ENCODE measurements around the gene PAFAH1B2. TPM values are rescaled to one million over a fixed set of nuclear protein-coding genes. Genes with fewer than 3 reads are reported as not detected.

PAFAH1B2 gene, protein sequence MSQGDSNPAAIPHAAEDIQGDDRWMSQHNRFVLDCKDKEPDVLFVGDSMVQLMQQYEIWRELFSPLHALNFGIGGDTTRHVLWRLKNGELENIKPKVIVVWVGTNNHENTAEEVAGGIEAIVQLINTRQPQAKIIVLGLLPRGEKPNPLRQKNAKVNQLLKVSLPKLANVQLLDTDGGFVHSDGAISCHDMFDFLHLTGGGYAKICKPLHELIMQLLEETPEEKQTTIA
- total RNA-seq: 231 and 232 TPM in 2 replicates

DNA sequence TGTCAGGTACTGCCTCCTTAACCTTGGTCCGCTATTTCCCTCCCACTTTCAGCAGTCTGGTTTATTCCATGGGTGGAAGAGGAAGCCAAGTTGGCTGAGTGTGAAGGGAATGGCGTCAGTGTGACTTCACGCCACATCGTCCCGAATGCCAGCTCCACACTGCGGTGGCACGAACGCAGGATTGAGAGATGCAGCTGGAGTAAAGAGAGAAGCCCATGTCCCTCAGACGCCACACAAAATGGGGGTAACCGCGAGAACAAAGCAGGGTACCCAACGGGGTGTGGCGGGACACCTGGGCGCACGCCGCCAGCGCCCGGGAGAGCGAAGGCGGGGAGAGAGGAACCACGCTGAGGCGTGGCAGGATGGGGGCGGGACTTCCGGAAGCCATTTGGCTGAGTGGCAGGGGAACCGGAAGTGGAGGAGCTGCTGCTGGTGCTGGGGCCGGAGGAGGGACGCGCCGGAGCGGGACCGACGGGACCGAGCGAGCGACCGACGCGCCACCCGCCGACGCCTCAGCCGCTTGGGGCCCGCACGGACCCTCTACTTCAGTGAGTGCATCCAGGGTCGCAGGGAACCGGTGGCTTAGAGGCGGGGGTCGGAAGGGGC is at the start of gene PAFAH1B2:
Gene PAFAH1B2 (plus strand): TSS at position 417 of the 606 bp plus-strand sequence. CDS start 8,161 bp downstream, outside the sequence.

GRCh38 chr11:117098269-117099232 is 45.5 kb upstream of the PAFAH1B2 start, which contains the start of gene SIK3:
Gene SIK3, minus strand, starts transcription at chr11:117098428. Its CDS starts 13 bp downstream, at chr11:117098415.

GRCh38 chr11:117178210-117179034 is 34.3 kb downstream of the PAFAH1B2 start, which contains the start of gene SIDT2:
Gene SIDT2, plus strand, starts transcription at chr11:117178743. Its CDS starts 521 bp downstream, at chr11:117179264.

GRCh38 chr11:117199053-117199915 is 55.2 kb downstream of the PAFAH1B2 start, which contains the start of gene TAGLN:
Gene TAGLN, plus strand, starts transcription at chr11:117199370. Its CDS starts 3,644 bp downstream, at chr11:117203014.

Other genes with a start within 250 kb of the PAFAH1B2 start
- 4.0 and 13.5 TPM in 2 replicates for gene SIK3, start 45.9 kb upstream of the PAFAH1B2 start, total RNA-seq
- 5.5 and 9.6 TPM in 2 replicates for gene SIDT2, start 34.5 kb downstream of the PAFAH1B2 start, total RNA-seq
- gene TAGLN, start 55.1 kb downstream of the PAFAH1B2 start, total RNA-seq: 12.8 and 529 TPM in 2 replicates
- 10.9 and 33.3 TPM in 2 replicates for gene PCSK7, start 87.8 kb downstream of the PAFAH1B2 start, total RNA-seq
- gene RNF214, start 88.4 kb downstream of the PAFAH1B2 start, total RNA-seq: 4.6 and 8.3 TPM in 2 replicates
- gene BACE1-AS, start 147.1 kb downstream of the PAFAH1B2 start, total RNA-seq: 1.9 TPM in 2 replicates
- gene BACE1, start 172.0 kb downstream of the PAFAH1B2 start, total RNA-seq: 6.0 and 10.7 TPM in 2 replicates
- gene CEP164, start 183.6 kb downstream of the PAFAH1B2 start, total RNA-seq: 18.1 and 23.0 TPM in 2 replicates